NB4 (cell line): ENCODE data around the gene SHANK2.

Experiments
- DNase-seq: peaks from one replicate; pipeline ENCODE4 v3.0.0; 2010; ENCODE audit warnings: low read depth
- H3K4me3 ChIP-seq: one replicate; pipeline ENCODE4 v1.5.1; 2011; ENCODE audit warnings: mild to moderate bottlenecking, low read depth, low read length, moderate library complexity
- MYC ChIP-seq: IDR thresholded peaks from 2 replicates; pipeline ENCODE4 v1.6.1; 2011; ENCODE audit warnings: low read depth, low read length
- POLR2A ChIP-seq: IDR thresholded peaks from 2 replicates; pipeline ENCODE4 v1.6.1; 2011; ENCODE audit warnings: mild to moderate bottlenecking; ENCODE audit not compliant: insufficient read length; ENCODE audit errors: extremely low read depth
- TF ChIP-seq, protein P1 (sequence below): IDR thresholded peaks from 2 replicates; pipeline ENCODE4 v1.6.1; 2011; ENCODE audit warnings: low read depth, low read length
- TF ChIP-seq, protein P2 (sequence below): IDR thresholded peaks from one replicate; pipeline ENCODE4 v1.5.1; 2012; ENCODE audit warnings: low read depth, low read length

SHANK2 gene

DNA sequence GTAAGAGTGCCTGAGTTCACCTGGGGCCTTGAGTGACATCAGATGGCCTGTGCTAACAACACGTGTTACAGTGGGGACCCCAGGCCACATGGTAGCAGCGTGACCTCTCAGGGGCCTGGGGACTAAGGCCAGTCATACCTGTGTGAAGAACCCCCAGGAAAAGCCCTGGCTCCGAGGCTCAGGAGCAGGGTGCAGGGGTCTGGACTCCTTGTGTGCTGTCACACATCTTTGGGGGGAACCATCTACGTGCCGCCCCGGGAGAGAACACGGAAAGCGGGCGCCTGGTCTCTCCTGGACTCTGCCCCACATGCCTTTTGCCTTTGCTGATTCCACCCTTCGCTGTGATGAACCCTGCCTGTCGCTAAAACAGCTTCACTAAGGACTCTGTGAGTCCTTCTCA is 48.7 kb downstream of the SHANK2 start:
- TF ChIP-seq POLR2A, result no peak
- TF ChIP-seq, protein P1, sequence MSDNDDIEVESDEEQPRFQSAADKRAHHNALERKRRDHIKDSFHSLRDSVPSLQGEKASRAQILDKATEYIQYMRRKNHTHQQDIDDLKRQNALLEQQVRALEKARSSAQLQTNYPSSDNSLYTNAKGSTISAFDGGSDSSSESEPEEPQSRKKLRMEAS, result no peak
- TF ChIP-seq, protein P2, sequence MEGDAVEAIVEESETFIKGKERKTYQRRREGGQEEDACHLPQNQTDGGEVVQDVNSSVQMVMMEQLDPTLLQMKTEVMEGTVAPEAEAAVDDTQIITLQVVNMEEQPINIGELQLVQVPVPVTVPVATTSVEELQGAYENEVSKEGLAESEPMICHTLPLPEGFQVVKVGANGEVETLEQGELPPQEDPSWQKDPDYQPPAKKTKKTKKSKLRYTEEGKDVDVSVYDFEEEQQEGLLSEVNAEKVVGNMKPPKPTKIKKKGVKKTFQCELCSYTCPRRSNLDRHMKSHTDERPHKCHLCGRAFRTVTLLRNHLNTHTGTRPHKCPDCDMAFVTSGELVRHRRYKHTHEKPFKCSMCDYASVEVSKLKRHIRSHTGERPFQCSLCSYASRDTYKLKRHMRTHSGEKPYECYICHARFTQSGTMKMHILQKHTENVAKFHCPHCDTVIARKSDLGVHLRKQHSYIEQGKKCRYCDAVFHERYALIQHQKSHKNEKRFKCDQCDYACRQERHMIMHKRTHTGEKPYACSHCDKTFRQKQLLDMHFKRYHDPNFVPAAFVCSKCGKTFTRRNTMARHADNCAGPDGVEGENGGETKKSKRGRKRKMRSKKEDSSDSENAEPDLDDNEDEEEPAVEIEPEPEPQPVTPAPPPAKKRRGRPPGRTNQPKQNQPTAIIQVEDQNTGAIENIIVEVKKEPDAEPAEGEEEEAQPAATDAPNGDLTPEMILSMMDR, result no peak
- no peak for TF ChIP-seq MYC
- no peak for DNase-seq
- H3K4me3 ChIP-seq, result no peak overlapping the region

DNA sequence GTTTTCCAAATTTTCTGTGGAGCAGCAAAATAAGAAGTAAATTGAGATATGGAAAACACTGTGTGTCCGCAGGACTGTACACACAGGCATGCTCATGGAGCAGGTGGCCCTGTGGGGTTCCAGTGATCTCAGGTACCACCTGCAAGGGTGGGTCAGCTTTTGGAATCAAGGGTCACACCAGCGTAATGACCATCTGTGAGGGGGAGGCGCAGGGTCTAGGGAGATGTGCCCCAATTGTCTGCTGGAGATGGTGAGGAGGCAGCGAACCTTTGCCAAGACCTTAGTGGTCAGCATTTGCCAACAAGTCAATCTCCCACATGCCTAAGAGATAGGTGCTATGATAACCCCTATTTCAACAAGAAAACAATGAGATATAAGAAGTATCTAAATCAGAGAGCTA is 49.4 kb downstream of the SHANK2 start:
- no peak for TF ChIP-seq POLR2A
- TF ChIP-seq, protein P1, result no peak
- TF ChIP-seq, protein P2, result no peak
- no peak for TF ChIP-seq MYC

DNA sequence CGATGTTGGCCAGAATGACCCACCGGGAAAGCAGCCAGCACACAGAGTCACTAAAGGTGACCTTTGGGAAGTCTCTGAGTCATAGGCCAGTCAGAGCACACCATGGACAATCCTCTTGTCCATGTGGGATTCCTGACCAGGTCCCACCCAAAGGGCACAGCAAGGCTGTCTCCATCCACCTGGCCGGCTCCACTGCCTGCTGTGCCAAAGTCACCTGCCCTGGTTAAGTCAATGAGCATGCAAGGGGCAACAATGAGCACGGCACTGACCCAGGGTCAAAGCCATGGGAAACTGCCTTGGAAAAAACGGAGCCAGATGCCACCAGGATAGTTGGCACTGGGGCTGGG is 49.8 kb downstream of the SHANK2 start:
- DNase-seq, result no peak
- H3K4me3 ChIP-seq, result no peak overlapping the region
- TF ChIP-seq MYC, result no peak
- TF ChIP-seq, protein P1, result no peak
- no peak for TF ChIP-seq POLR2A
- TF ChIP-seq, protein P2, result no peak

More for the DNA sequence above, 49.4 kb downstream of the SHANK2 start:
- no peak overlapping the region for H3K4me3 ChIP-seq
- no peak for DNase-seq
